Muscle of leg (tissue), 11 donors: Measurements from ENCODE around the gene PRIM2. TPM values are rescaled to one million over a fixed set of nuclear protein-coding genes. Genes with fewer than 3 reads are reported as not detected.
"Not testable (repeated sequence)": the region's sequence is repeated elsewhere in the genome, so short reads cannot be mapped to it uniquely, and the experiment has no call there.

Experiments used
- DNase-seq: peaks from one replicate; pipeline ENCODE4 v3.0.0; 2013
- H3K27ac ChIP-seq: one replicate; pipeline ENCODE4 v1.5.1; 2013; ENCODE audit warnings: mild to moderate bottlenecking, low read length, control low read depth
- H3K27me3 ChIP-seq: one replicate; pipeline ENCODE4 v1.6.1; 2013; ENCODE audit warnings: low read length; ENCODE audit not compliant: control insufficient read depth, insufficient read depth
- H3K36me3 ChIP-seq: one replicate; pipeline ENCODE4 v1.6.1; 2013; ENCODE audit warnings: low read length; ENCODE audit not compliant: control insufficient read depth, insufficient read depth
- H3K4me1 ChIP-seq: one replicate; pipeline ENCODE4 v1.6.1; 2013; ENCODE audit warnings: low read length; ENCODE audit not compliant: control insufficient read depth, insufficient read depth
- H3K4me3 ChIP-seq: one replicate; pipeline ENCODE4 v1.5.1; 2013; ENCODE audit warnings: low read length, control low read depth
- H3K9me3 ChIP-seq: replicated peaks from 2 replicates; pipeline ENCODE4 v1.6.1; 2013; ENCODE audit warnings: low read depth, low read length; ENCODE audit not compliant: control insufficient read depth
- WGBS: methylation state at CpG from one replicate; pipeline ENCODE4 v1.1.5; 2013; ENCODE audit warnings: missing lambda C conversion rate; ENCODE audit not compliant: insufficient coverage; 5-methylcytosine and 5-hydroxymethylcytosine counted together
- polyA plus RNA-seq, 8 donors: library from polyadenylated mRNA; unstranded; fragments of 120-200 nt; gene quantifications; one replicate each; pipeline versions ENCODE4 v1.2.1 to v1.2.3, GENCODE V29; 2013; ENCODE audit warnings: inconsistent platforms in 1 of 8, low replicate concordance in 1 of 8; ENCODE audit not compliant: insufficient read length in 8 of 8, insufficient read depth in 1 of 8
- total RNA-seq: library from RNA; stranded (reverse); fragments of 120-200 nt; gene quantifications from one replicate; pipeline ENCODE4 v1.2.4, GENCODE V29; 2013

Gene PRIM2
- total and polyA plus RNA-seq, 9 donors: 6.1 to 13.2 (median 7.0) TPM

GRCh38 chr6:57631773-57632172, 314.3 kb downstream of the PRIM2 start:
- H3K27ac ChIP-seq, H3K36me3 ChIP-seq, H3K4me3 ChIP-seq, H3K9me3 ChIP-seq, H3K4me1 ChIP-seq, H3K27me3 ChIP-seq, DNase-seq: not testable (repeated sequence)
- WGBS: no CpG with 5 or more reads among the region's 1 CpG

DNA sequence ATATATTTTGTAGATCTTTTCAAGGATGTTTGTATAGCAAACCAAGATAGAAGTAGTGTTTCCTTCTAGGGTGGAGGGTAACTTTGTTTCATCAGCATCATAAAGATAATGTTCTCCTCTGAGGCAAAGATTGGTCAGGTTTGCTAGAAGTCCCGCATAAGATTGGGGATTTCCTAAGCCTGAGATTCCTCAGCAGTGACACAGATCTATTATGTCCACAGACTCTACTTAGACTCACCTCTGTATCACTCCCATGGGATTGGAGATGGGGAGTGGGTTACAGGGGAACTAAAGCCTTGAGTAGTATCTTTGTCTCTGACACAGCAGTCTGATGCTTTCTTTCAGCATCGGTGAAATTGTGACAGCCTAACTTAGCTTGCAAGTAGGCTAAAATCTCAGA, 341.1 kb downstream of the PRIM2 start:
- not testable (repeated sequence) for DNase-seq, H3K4me1 ChIP-seq, H3K27me3 ChIP-seq, H3K27ac ChIP-seq, H3K4me3 ChIP-seq, H3K9me3 ChIP-seq, H3K36me3 ChIP-seq
- no CpG with 5 or more reads among the region's 2 CpGs for WGBS

DNA sequence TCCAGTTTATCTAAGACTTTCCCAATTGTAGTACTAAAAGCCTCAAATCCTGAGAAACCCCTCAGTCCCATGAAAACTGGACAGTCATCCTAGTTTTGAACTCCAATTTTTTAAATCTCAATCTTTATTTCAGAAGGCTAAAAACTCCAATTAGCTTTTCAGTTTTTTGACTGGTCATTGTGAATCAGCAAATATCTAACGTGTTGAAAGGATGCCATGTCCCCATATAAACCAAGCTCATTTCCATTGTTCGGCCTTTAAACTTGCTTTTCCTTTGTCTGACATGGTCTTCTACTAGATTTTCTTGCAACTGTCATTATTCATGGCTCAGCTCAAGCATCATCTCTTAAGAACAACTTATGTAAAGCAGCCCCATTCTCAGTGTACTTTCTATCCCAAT, 342.4 kb downstream of the PRIM2 start:
- not testable (repeated sequence) for DNase-seq, H3K27me3 ChIP-seq
- 100% methylated on average over 1 of the region's 2 CpGs for WGBS

GRCh38 chr6:57660940-57661339, 343.5 kb downstream of the PRIM2 start:
- not testable (repeated sequence) for H3K27ac ChIP-seq, H3K36me3 ChIP-seq, DNase-seq, H3K9me3 ChIP-seq, H3K27me3 ChIP-seq, H3K4me3 ChIP-seq, H3K4me1 ChIP-seq
- WGBS: no CpG with 5 or more reads among the region's 1 CpG

More for the DNA sequence above, 342.4 kb downstream of the PRIM2 start:
- H3K27ac ChIP-seq, H3K36me3 ChIP-seq, H3K4me3 ChIP-seq, H3K9me3 ChIP-seq, H3K4me1 ChIP-seq: not testable (repeated sequence)

DNA sequence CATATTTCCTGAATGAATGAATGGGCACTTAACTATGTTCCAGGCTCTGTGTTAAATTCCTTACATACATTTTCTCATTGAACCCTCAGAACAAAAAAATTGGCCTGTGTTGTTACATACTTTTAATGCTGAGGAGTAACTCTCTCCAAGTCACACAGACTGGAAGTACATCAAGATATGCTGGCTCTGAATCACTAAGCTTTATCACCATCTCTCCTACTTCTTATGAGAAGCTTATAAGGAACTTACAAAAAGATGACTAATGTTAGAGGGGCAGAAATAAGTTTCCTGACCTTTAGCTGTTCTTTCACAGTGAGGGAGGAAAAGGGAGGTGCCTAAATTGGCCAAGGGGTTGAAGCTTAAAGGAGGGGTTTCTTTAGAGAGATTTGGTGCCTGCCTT, 350.7 kb downstream of the PRIM2 start:
- not testable (repeated sequence) for H3K27me3 ChIP-seq, H3K27ac ChIP-seq

DNA sequence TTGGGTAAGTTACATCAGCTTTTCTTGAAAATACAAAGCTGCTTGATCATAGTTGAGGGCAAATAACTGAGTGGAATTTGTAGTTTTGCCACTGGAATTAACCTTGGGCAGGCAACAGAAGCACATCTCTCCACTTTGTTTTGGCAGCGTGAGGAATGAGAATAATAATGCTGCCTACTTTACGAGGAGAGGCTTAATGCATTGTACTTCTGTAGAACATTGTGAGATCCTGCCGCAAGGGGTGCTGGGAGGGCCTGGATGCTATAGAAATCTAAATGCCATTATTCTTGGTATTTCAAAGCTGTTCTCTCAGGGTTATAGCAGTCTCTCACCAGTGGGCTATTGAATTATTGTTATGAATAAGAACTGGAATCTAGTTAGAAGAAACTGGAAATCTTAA, 353.8 kb downstream of the PRIM2 start:
- not testable (repeated sequence) for H3K36me3 ChIP-seq, H3K4me1 ChIP-seq, H3K9me3 ChIP-seq, H3K27ac ChIP-seq, DNase-seq, H3K27me3 ChIP-seq, H3K4me3 ChIP-seq
- no CpG with 5 or more reads among the region's 3 CpGs for WGBS

More for the DNA sequence above, 350.7 kb downstream of the PRIM2 start:
- DNase-seq, H3K4me3 ChIP-seq, H3K9me3 ChIP-seq, H3K36me3 ChIP-seq, H3K4me1 ChIP-seq: not testable (repeated sequence)

- DNase-seq: peak; percentile 1
- not testable (repeated sequence) for H3K27me3 ChIP-seq, H3K36me3 ChIP-seq, H3K4me1 ChIP-seq, H3K9me3 ChIP-seq, H3K27ac ChIP-seq, H3K4me3 ChIP-seq
- 62% methylated on average over 3 of the region's 6 CpGs for WGBS
Measured at GRCh38 chr6:57671937-57672627, 354.7 kb downstream of the PRIM2 start.

GRCh38 chr6:57673281-57673680, 355.9 kb downstream of the PRIM2 start:
- H3K4me1 ChIP-seq, H3K36me3 ChIP-seq, H3K9me3 ChIP-seq, DNase-seq, H3K27ac ChIP-seq, H3K4me3 ChIP-seq, H3K27me3 ChIP-seq: not testable (repeated sequence)
- WGBS: 71% methylated on average over 1 of the region's 1 CpG

DNA sequence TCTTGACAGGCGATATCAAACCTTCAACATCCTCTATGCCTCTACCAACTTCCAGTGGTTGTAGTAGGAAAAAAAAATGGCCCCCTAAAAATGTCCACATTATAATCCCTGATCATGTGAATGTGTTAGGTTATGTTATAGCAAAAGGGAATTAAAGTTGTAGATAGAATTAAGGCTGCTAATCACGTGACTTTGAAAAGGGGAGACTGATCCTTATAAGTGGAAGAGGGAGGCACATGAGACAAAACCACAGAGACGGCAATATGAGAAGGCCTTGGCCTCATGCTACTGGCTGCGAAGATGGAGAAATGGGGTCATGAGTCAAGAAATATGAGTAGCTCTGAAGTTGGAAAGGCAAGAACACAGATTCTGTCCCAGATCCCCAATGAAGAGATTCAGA, 358.0 kb downstream of the PRIM2 start:
- not testable (repeated sequence) for DNase-seq, H3K27ac ChIP-seq, H3K36me3 ChIP-seq, H3K9me3 ChIP-seq, H3K4me3 ChIP-seq, H3K27me3 ChIP-seq, H3K4me1 ChIP-seq
- WGBS: 78% methylated on average over 2 of the region's 4 CpGs

DNA sequence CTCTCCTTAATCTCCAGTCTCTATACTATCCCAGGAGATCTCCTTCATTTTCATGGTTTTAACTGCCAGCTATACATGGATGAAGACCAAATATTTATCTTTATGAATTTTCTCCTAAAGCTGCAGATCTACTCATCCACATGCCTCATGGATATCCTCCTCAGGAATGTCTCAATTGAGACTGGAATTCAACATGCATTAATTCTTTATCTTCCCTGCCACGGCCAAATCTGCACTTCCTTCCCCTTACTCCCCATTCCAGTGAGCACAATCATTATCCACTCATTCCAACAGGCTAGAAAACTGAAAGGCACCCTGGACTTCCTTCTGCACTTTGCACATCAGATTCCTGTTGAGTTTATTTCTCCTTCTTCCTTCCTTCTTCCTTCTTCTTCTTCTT, 379.0 kb downstream of the PRIM2 start:
- DNase-seq: not testable (repeated sequence)

More for the DNA sequence above, 379.0 kb downstream of the PRIM2 start:
- no CpG with 5 or more reads among the region's 1 CpG for WGBS
- not testable (repeated sequence) for H3K27me3 ChIP-seq, H3K9me3 ChIP-seq, H3K27ac ChIP-seq, H3K4me1 ChIP-seq, H3K4me3 ChIP-seq, H3K36me3 ChIP-seq
